HG03135 (cell line): Measurements from ENCODE around the gene SRBD1.

ENCODE experiments used
- ATAC-seq: cut with Tn5 transposase; IDR thresholded peaks from one replicate; pipeline ENCODE4 v1.9.1; 2021; ENCODE audit warnings: mild to moderate bottlenecking, moderate library complexity; ENCODE audit not compliant: unreplicated experiment

SRBD1 gene

GRCh38 chr2:45388541-45389100 lies 222.4 kb downstream of the SRBD1 start:
- no peak for ATAC-seq

DNA sequence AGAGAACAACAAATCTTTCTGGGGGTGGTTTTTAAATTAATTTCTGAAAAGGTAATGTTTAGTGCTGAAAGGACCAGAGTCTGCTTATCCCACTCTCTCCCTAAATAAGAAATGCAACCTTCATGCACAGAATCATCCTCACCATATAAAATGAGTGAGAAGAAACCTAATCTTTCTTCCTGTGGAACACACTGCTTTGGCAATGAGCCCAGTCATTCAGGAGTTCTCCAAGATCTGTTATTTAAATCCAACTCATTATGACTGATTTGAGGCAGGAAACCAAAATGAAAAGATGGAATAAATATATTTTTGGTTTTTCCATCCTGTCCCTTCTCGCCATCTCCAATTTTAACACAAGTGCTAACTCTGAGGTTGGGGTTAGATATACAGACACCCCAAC lies 228.3 kb downstream of the SRBD1 start:
- no peak for ATAC-seq

DNA sequence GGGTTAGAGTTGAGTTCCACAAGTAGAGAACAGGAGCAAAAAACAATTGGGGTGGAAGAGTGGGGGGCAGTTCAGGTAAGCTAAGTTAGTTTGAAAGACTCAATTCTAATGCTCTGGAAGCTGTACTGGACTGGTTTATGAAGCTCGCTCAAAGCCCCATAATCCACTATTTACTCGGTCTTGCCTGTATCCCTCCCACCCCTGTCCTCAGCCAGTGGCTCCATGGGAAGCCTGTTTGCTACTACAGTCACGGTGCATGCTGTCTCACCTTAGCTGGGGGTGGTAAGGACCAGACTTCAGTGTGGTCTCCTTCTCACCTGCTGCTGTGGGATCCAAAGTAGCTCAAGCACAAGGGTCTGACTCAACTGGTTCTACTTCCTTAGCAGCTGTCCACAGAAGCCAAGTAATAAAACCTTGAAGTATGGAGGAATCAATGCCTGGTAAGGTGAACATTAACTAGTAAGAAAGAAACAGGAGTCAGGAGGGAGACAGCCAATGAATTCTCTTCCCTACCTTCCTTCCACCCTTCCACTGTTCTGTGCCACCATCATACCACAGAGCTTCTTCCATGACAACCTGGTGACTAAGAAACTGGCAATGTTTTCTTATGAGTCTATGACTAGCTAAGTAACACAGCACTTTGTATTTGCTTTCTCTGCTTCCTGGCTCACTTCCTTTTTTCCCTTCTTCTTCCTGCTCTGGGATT lies 230.8 kb downstream of the SRBD1 start:
- no peak for ATAC-seq

DNA sequence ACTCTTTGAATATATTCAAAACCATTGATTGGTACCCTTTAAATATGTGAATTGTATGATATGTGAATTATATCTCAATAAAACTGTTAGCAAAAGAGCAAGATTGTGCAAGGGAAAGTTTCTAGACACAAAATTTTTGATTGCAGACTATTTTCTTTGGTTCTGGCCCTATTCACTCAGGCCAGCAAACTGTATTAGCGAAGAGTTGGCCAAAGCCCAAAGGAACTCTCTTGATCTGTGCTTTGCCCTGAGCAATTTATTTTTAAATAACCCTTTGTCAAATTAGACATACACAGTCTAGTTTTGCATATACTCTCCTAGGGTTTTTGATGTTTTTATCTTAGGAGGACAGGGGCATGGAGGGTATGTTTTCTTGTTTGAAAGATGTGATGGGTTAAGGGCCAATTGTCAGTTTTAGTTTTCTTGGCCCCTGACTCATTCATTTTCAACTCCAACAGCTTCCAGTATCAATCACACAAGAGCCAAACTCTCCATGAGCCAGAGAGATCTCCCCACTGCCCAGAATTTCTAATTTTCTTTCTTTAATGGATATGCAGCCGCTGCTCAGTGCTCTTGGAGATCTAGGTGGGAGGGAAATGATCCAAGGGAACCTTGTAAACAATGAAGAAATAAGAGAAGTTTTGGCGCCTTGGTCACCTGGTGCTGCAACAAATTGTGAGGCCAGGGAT lies 231.5 kb downstream of the SRBD1 start:
- no peak for ATAC-seq

GRCh38 chr2:45373534-45373933 lies 237.5 kb downstream of the SRBD1 start:
- ATAC-seq = no peak

- no peak for ATAC-seq
Measured at GRCh38 chr2:45370369-45370768, 240.7 kb downstream of the SRBD1 start.

- ATAC-seq = no peak
Measured at GRCh38 chr2:45368792-45369191, 242.3 kb downstream of the SRBD1 start.

- ATAC-seq = no peak
Measured at GRCh38 chr2:45361666-45362065, 249.4 kb downstream of the SRBD1 start.

DNA sequence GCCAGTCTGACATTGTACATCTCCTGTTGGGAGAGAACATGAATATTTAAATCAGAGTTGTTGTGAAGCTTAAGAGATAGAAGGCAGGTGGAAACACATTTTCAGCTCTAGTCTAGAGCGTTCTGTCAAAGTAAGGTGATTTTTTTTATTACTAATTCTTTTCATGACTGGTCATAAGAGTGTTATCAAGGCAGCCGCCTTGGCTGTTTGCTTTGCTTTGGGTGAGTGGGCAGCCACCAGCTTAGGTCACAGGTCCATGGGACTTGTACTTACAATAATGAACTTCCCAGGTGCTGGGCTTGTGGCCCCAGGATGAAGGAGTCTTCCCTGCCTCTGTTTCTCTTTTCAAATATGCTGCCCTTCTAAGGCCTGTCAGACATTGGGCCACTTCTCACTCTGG lies 256.3 kb downstream of the SRBD1 start:
- ATAC-seq = no peak

GRCh38 chr2:45353879-45354278 lies 257.2 kb downstream of the SRBD1 start:
- ATAC-seq = no peak

- no peak for ATAC-seq
Measured at GRCh38 chr2:45352506-45352905, 258.6 kb downstream of the SRBD1 start.

GRCh38 chr2:45345331-45346234 lies 265.5 kb downstream of the SRBD1 start:
- no peak for ATAC-seq

- no peak for ATAC-seq
Measured at GRCh38 chr2:45344502-45344901, 266.6 kb downstream of the SRBD1 start.

DNA sequence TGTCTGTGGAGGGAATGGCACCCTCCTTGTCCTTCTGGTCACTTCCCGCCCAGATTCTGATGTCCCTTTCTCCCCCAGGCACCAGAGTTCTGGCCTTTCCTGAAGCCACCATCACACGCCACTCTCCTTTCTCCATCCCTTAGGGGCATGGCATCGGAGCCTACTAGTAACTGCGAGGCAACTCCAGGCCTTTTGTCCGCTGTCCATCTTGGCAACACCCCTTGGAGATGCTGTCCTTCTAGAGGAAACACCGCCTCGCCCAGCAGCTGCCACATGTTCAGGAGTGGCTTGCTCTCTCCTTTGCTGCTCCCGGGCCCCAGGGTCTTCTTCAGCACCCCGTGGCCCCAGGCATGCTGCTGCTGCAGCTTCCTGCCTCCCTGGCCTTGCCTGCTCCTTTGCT lies 267.0 kb downstream of the SRBD1 start:
- no peak for ATAC-seq

- ATAC-seq = no peak
Measured at GRCh38 chr2:45343251-45344017, 267.6 kb downstream of the SRBD1 start.

GRCh38 chr2:45340318-45340717 lies 270.7 kb downstream of the SRBD1 start:
- no peak for ATAC-seq

GRCh38 chr2:45339253-45339652 lies 271.8 kb downstream of the SRBD1 start:
- no peak for ATAC-seq
